GM21390 (cell line): ENCODE data around the gene CDK17.
"Not testable (repeated sequence)": the region's sequence is repeated elsewhere in the genome, so short reads cannot be mapped to it uniquely, and the experiment has no call there.

Experiments
- ATAC-seq: cut with Tn5 transposase; IDR thresholded peaks from one replicate; pipeline ENCODE4 v1.9.1; 2021; ENCODE audit not compliant: unreplicated experiment

CDK17 gene

DNA sequence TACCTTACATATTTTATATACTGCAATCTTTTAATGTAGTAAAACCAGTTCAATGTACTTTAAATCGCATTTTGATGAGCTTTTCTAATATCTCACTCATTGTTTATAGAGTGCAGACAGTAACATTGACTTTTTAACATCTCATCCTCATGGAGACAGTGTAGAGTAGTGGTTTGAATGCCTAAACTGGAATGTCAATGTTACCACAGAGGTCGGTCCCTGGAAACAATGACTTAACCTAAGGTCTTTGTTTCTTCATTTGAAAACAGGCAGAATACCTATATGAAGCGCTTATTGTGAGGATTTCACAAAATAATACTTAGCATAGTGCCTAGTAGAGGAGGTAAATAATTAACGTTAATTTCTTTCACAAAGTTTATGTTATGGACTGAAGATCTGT, 5.0 kb downstream of the CDK17 start:
- ATAC-seq = no peak

DNA sequence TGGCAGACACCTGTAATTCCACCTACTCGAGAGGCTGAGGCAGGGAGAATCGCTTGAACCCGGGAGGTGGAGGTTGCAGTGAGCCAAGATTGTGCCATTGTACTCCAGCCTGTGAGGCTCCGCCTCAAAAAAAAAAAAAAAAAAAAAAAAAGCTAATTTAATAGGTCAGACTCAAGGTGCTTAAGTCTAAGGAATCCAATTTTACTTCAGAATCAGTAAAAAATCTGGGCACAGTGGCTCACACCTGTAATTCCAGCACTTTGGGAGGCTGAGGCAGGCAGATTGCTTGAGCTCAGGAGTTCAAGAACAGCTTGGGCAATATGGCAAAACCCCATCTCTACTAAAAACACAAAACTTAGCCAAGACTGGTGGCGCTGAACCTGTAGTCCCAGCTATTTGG, 7.0 kb downstream of the CDK17 start:
- not testable (repeated sequence) for ATAC-seq

DNA sequence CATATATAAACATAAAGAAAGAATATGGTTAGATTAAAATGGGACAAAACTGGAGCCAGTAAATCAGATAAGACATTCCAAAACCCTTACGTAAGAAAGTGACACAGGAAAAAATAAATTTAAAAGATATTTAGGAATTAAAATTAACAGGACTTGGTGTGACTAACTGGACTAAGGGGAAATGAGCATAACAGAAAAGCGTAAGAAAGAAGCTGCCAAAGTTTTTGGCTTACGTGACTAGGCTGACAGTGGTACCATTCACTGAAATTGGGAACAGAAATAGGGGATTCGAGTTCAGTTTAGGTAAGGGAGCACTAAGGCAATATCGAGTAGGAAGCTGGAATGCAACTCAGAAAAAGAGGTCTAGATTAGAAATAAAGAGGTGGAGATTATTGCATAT, 7.8 kb downstream of the CDK17 start:
- no peak for ATAC-seq

DNA sequence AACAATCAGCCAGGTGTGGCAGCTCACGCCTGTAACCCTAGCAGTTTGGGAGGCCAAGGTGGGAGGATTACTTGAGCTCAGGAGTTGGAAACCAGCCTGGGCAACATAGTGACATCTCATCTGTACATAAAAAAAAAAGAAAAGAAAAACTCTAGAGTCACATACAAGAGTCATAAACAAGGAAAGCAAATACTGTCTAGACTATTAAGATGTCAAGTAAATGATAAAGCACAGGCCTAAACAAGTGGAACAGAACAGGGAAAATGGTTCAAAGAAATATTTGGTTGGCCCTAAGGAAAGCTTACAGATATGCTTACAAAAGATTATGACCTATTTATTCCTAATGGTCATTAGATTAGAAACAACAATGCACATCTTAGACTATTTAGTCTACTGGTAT, 12.3 kb downstream of the CDK17 start:
- ATAC-seq = no peak

DNA sequence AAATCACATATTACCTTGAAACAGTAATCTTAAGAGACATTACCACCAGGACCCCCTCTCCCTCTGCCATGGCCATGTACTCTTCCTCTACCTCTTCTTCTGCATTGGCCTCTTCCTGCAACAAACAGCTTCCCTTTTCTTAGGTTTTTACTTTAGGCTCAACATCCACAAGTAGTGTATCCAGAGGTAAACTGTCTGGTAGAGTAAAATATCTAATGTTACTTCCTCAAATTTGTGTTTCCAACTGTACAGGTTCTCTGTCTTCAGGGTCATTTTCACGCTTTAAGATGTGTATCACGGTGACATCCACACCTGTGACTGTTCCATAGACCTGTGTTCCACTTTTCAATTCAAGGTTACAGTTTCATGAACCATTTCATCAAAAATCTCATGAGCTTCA, 13.4 kb downstream of the CDK17 start:
- ATAC-seq = no peak

DNA sequence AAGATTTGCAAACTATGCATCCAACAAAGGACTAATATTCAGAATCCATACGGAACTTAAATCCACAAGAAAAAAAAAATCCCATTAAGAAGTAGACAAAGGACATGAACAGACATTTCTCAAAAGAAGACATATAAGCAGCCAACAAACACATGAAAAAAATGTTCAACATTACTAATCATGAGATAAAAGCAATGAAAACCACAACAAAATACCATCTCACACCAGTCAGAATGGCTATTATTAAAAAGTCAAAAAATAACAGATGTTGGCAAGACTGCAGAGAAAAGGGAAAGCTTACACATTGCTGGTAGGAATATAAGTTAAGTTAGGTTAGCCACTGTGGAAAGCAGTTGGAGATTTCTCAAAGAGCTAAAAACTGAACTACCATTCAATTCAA, 16.2 kb downstream of the CDK17 start:
- ATAC-seq = no peak

DNA sequence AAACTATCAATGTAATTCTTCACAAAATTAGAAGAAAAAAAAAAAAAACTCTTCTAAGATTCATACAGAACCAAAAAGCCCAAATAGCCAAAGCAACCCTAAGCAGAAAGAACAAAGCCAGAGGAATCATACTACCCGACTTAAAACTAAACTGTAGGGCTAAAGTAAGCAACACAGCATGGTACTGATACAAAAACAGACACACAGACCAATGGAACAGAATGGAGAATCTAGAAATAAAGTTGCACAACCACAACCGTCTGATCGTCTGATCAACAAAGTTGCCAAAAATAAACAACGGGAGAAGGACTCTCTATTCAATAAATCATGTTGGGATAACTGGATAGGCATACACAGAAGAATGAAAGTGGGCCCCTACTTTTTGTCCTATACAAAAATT, 16.9 kb downstream of the CDK17 start:
- no peak for ATAC-seq

DNA sequence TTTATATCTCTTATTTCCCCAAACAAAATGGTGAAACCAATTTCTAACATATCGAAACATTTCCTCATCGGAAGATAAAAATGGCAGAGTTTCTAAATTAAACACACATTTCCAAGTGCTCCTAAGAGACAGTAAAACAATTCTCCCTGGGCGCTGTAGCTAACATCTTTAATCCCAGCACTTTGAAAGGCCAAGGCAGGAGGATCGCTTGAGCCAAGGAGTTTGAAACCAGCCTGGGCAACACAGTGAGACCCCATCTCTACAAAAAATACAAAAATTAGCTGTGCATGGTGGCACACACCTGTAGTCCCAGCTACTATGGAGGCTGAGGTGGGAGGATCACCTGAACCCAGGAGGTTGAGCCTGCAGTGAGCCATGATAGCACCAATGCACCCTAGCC, 20.5 kb downstream of the CDK17 start:
- not testable (repeated sequence) for ATAC-seq

DNA sequence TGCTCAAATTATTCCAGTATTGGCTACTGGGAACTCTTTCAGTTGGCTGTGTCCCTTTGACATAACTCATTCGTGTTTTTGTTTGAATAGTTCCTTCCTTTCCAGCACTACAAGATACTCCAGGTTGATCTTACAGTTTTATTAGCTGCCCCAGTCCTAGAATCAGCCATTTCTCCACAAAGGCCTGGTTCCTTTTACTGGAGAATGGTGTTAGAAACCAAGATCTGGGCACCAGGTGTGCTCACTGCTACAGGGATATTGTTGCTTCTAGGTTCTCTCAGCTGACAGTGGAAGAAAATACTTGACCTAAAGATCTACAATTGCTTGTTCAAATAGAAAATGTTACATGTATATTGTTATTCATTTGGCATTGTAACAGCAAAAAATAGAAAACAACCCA, 21.9 kb downstream of the CDK17 start:
- ATAC-seq = no peak

DNA sequence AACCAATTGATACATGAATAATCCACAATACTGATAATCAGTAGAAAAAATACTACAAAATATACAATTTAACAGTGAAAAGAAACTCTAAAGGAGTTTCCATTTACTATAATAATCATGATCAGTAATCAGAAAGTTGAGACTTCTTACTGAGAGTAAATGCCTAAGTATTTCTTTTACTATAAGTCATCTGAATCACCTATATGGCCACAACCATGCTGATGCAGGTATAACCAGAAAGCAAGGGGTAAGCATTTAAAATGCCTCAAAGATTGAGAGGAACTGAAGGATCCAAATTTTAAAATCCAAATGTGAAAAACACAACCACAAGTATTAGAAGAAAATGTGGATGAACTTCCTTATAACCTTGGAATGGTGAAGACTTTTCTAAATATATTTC, 23.4 kb downstream of the CDK17 start:
- ATAC-seq = no peak

DNA sequence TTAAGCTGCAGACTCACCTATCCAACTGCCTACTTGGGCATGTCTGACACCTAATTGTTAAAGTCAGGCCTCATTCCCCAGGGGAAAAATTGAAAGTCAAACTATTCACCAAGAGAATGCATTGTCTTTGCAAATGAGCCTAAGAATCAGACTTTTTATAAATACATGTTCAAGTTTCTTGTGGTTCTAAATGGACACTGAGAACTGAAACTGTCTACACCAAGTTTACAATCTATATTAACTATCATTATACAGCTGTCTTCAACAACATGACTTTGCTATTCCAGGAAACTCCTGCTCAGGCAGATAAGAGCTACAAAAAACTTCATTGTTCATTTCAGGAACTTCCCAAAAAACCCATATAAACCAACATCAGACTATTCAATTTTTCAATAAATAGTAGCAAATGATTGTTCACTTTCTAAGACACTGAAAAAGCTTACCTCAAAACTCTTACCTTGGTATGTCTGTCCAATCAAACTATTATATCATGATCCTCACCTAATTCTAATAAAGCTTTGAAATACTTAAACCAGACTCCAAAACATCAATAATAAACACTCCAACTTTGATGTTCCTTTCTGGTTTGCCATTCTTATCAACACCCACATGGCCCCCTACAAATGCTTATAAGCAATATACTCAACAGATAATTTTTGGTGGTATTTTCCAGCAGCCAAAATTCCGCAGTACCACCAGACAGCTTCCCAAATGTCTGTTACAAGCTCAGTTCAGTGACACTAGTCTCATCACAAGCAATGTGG, 24.2 kb downstream of the CDK17 start:
- no peak for ATAC-seq

DNA sequence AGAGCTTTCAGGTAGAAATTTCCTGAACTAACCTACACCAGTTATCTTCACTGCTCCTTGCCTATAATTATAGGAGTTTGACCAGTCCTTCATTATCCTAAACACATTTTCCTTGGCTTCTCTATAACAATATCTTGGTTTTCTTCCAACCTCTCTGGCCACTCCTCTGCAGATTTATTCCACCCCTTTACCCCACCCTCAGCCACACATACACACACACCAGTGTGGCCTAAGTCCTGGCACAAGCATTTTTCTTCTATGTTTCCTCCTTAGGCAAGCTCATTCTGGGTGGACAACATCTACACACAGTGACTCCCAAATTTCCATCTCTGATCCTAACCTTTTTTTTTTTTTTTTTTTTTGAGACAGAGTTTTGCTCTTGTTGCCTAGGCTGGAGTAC, 25.1 kb downstream of the CDK17 start:
- ATAC-seq = no peak

DNA sequence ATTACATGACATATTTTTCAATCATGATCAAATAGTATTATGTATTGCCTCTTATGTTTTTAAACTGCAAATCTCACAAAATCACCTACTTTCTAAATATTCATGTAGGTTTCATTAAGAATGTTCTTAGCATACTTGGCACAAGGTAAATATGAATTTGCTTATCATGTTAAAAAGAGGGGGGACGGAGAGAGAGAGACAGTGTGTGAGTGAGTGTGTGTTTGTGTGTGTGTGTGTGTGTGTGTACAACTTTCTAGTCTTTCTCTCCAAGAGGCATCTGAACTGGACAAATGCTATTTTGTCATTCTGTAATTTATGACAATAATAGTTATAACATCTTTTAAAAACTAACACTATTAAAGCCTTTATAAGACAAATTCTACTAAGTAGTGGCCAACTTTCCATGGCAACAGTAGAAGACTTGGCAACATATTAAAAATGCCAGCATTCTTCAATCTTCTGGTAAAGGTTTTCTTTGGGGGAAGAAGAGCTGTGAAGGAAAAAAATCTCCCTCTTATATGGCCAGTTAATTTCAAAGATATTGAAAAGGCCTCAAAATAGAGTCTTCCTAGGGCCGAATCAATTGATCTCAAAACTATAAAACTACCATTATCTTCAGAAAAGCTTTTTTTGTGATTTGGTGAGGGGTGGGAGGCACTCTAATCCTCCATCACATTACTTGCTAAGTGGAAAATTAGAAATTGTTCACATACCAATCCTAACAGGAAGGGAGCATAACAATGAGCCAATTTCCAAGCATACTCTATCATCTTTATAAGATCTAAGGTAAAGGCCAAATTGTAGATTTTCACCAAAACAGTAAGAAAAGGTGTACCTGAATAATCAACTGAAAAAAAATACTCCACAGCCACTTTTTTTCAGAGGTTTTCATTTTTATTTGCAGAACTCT, 28.2 kb downstream of the CDK17 start:
- no peak for ATAC-seq

DNA sequence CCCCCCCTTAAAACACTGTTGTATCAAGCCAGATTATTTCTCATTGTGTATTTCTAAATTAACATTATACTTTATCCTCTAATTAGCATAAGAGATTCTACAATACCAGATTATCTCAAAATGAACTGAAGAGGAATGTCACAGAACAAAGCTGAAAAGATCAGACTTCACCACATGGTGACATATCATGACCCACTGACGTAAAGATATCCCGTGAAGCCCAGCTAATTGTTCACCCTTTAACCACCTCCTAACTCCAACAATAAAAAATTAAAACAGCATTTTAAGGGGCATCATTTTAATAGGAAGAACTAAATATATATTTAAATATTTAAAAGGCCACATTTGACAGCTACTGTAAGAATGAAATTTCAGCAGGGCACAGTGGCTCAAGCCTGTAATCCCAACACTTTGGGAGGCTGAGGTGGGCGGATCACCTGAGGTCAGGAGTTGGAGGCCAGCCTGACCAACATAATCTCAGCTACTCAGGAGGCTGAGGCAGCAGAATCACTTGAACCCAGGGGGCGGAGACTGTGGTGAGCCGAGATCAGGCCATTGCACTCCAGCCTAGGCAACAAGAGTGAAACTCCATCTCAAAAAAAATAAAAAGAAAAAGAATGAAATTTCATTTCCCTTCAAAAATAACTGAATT, 29.0 kb downstream of the CDK17 start:
- no peak for ATAC-seq

DNA sequence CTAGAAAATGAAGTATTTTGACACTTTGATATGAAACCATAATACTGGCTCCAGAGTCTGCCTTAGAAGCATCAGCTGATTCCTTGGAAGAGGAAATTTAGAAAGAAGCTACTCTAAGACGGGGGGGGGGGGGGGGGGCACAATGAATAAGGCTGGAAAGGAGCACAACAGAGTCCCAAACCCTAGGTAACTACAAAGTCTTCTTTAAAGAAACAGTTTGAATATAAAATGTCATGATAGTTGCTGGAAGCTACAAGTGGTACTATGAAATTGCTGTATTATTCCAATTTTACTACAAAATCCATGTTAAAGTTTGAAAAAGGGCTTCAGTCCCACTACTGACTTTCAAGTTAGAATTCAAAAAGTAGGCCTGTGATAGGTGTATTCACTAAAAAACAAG, 31.6 kb downstream of the CDK17 start:
- ATAC-seq = no peak

DNA sequence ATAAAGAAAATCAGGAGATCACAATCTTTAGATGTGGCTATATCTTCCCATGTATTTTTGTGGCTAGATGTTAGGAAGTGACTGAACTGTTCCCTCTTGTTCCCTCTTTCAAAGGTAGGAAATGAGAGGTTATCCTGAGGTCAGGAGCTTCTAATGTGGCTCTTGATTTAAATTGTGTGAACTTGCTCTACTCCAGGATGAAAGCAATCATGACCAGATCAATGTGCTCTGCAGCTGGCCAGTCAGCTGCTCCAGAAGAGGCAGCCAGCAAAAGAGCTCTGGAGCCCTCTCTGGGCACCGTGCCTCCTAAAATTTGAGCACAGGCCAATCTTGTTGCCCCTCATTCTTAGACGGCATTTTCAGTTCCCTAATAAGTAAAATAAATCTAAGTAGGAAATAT, 32.0 kb downstream of the CDK17 start:
- no peak for ATAC-seq

DNA sequence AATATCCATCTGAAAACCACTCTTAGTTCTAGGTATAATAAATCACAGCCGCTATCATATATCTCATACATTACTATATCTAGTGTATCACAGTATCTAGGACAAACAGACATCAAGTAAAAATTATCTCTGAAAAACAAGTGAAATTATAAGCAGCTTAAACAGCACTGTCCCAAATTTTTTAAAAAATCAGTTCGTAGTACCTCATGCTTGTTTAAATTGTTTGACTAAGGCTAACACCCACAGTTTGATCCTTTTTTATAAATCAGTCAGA, 33.9 kb downstream of the CDK17 start:
- no peak for ATAC-seq

DNA sequence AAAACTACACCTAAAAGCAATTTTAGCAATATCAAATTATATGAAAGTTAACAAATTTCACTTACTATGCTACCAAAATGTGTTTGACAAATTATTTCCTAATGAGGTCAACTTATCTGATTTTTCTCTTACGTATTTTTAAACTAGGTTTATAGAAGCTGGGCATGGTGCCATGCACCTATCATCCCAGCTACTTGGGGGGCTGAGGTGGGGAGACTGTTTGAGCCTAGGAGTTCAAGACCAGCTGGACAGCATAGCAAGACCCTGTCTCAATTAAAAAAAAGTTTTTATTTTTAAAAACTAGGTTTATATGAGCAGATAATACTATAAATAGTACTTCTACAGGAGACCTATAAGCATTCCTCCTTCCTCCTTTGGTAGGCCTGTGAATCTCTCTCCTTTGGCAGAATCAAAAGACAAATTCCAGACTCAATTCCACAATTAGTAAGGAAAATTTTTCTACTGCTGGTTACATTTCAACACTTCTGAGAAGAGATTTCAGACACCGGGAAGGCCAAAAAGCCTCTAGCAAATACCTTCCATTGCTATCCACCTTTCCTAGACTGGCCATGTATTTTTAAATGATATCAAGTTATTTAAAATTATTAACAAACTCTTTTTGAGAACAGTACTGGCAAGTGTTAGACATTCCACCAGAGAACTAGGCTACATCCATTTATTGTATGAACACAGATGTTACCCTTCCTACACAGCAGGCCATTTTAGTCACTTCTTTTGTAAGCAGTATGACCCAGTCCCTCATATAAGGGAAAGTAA, 34.4 kb downstream of the CDK17 start:
- ATAC-seq = no peak

DNA sequence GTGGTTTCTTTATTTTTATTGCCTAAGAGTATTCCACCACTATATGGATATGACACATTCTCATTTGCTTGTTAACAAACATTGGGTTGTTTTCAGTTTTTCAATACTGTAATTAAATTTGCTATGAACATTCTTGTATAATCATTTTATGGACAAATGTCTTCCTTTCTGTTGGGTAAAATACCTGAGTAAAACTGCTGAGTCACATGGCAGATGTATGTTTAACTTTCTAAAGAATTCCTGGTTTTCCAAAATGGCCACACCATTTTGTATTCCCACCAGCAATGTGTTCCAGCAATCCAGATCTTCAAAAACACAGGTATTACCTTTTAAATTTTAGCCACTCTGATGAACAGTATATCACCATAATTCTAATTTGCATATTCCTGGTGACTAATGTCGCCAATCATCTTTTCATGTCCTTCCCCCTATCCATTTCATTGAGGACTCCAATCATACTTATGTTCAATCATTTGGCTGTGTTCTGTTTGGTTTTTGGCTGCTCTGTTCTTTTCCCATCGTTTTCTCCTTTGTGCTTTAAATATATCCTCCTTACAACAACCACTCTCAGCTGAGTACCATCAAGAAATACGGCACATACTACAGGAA, 36.0 kb downstream of the CDK17 start:
- ATAC-seq = no peak

DNA sequence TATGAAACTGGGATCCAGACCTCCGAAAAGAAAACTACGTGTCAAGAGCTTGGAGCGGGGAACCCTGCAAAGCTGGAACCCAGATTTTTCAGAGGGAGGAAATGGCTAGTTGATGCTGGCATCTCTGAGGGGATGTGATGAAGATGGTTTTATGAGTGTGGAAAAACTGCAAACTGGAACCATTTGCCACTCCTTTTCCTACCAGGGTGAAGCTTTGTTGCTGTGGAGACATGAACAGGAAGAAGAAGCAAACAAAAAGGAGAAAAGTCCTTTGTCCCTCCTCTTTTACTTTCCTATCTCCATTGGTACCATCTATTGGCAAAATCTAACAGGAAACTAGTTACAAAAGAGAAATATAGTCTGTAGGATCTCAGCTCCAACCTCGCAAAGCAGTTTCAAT, 39.2 kb downstream of the CDK17 start:
- ATAC-seq = no peak

DNA sequence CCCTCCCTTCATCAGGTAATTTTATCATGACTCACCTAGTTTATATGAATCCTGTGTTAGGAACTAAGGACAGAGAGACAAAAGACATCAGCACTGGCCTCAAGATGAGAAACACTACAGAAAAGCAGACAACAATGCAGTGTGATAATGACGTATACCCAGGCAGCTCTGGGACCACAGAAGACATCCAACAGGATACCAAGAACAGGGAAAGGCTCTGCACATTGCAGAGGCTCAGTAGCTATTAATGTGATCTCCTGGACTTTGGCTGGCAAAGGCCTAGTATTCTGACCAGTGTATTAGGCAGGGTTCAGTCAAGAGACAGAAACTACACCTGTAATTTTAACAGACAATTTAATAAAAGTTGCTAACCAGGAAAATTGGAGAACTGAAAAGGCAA, 39.7 kb downstream of the CDK17 start:
- no peak for ATAC-seq
